Cardiac muscle cell (in vitro differentiated cells and primary cell): Measurements from ENCODE around the gene CDHR1. TPM values are rescaled to one million over a fixed set of nuclear protein-coding genes. Genes with fewer than 3 reads are reported as not detected.
"Not testable (repeated sequence)": the region's sequence is repeated elsewhere in the genome, so short reads cannot be mapped to it uniquely, and the experiment has no call there.

ENCODE experiments used
- DNase-seq, 2 donors: peaks; one replicate each; pipeline versions ENCODE4 v3.0.0 to v3.0.0-alpha.2; 2010 to 2017; ENCODE audit warnings: low read depth in 1 of 2, low spot score in 1 of 2
- H3K27ac ChIP-seq: fragments of 200-600 bp; sonication (generic); 2 replicates; pipeline ENCODE4 v1.5.1; 2016
- H3K27me3 ChIP-seq: fragments of 200-600 bp; sonication (generic); 2 replicates; pipeline ENCODE4 v1.6.0; 2016; ENCODE audit warnings: control low read depth
- H3K36me3 ChIP-seq: fragments of 200-600 bp; sonication (generic); 2 replicates; pipeline ENCODE4 v1.5.1; 2016; ENCODE audit warnings: control low read depth
- H3K4me1 ChIP-seq: fragments of 200-600 bp; sonication (generic); 2 replicates; pipeline ENCODE4 v1.8.1; 2017; ENCODE audit warnings: low read depth, mild to moderate bottlenecking, mixed run types
- H3K4me3 ChIP-seq: fragments of 200-600 bp; sonication (generic); 2 replicates; pipeline ENCODE4 v1.5.1; 2016; ENCODE audit warnings: mild to moderate bottlenecking
- H3K9me3 ChIP-seq: fragments of 200-600 bp; sonication (generic); 2 replicates; pipeline ENCODE4 v1.5.1; 2017; ENCODE audit warnings: low read depth, mild to moderate bottlenecking, control low read depth
- polyA plus RNA-seq: library from polyadenylated mRNA; unstranded; fragments of >200 nt; fragmentation: Nextera tagmentation; extraction: Ambion mirVana; gene quantifications from 2 replicates; pipeline ENCODE4 v1.2.1, GENCODE V29; 2016
- total RNA-seq: library from RNA; depleted of rRNA; stranded (reverse); fragments of >200 nt; gene quantifications from 2 replicates; pipeline ENCODE4 v1.2.3, GENCODE V29; 2016
- TF ChIP-seq, protein P1 (sequence below): IDR thresholded peaks from 2 replicates; pipeline ENCODE4 v1.5.1; 2012; ENCODE audit warnings: low read depth, mild to moderate bottlenecking, low read length

The CDHR1 gene
- total RNA-seq (0.12 and 0.18 TPM in 2 replicates), polyA plus RNA-seq (0.59 and 0.72 TPM in 2 replicates)

GRCh38 chr10:84194424-84195043 lies at the start of gene CDHR1:
TSS of gene CDHR1 (plus strand) at chr10:84194537. CDS start at chr10:84194761, 224 bp downstream.
- no peak within 1 kb of the TSS for H3K27ac ChIP-seq
- TF ChIP-seq, protein P1, sequence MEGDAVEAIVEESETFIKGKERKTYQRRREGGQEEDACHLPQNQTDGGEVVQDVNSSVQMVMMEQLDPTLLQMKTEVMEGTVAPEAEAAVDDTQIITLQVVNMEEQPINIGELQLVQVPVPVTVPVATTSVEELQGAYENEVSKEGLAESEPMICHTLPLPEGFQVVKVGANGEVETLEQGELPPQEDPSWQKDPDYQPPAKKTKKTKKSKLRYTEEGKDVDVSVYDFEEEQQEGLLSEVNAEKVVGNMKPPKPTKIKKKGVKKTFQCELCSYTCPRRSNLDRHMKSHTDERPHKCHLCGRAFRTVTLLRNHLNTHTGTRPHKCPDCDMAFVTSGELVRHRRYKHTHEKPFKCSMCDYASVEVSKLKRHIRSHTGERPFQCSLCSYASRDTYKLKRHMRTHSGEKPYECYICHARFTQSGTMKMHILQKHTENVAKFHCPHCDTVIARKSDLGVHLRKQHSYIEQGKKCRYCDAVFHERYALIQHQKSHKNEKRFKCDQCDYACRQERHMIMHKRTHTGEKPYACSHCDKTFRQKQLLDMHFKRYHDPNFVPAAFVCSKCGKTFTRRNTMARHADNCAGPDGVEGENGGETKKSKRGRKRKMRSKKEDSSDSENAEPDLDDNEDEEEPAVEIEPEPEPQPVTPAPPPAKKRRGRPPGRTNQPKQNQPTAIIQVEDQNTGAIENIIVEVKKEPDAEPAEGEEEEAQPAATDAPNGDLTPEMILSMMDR, result no peak
- no peaks in the 10 kb centered on the region for H3K4me1 ChIP-seq
- H3K27me3 ChIP-seq, result peaks cover 89% of the 10 kb centered on the region
- peak within 1 kb of the TSS; percentile 43 for H3K4me3 ChIP-seq
- H3K36me3 ChIP-seq, result no peaks in the 10 kb centered on the region
- no peaks in the 10 kb centered on the region for H3K9me3 ChIP-seq
- peak; percentile 9 to 57 for DNase-seq

GRCh38 chr10:84147347-84147746 lies 47.0 kb upstream of the CDHR1 start:
- H3K27ac ChIP-seq, result no peak overlapping the region
- H3K9me3 ChIP-seq, result no peaks in the 10 kb centered on the region
- no peak overlapping the region for H3K4me3 ChIP-seq
- H3K36me3 ChIP-seq, result peaks cover 79% of the 10 kb centered on the region
- H3K4me1 ChIP-seq, result no peaks in the 10 kb centered on the region
- TF ChIP-seq, protein P1, result no peak
- no peaks in the 10 kb centered on the region for H3K27me3 ChIP-seq
- no peak for DNase-seq

- TF ChIP-seq, protein P1, result peak; percentile 73
- H3K36me3 ChIP-seq, result peaks cover 79% of the 10 kb centered on the region
- DNase-seq, result peak; percentile 54 to 62
- H3K4me1 ChIP-seq, H3K27me3 ChIP-seq, H3K4me3 ChIP-seq, H3K9me3 ChIP-seq, H3K27ac ChIP-seq: not testable (repeated sequence)
These were observed 46.2 kb upstream of the CDHR1 start for GRCh38 chr10:84148006-84148597.

DNA sequence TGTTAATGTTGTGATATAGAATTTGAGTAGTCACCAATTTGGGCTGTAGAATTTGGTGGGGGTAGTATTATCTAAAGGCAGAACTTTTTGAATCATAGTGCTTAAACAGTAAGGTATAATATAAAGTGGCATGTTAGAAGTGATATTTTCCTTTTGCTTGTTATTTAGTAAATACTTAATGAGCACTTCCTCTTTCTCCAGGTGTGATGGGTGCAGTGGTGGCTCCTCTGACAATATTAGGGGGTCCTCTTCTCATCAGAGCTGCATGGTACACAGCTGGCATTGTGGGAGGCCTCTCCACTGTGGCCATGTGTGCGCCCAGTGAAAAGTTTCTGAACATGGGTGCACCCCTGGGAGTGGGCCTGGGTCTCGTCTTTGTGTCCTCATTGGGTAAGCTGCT lies 44.5 kb upstream of the CDHR1 start:
- Histone ChIP-seq H3K9me3 (no peaks in the 10 kb centered on the region), H3K4me1 (no peaks in the 10 kb centered on the region), H3K27me3 (no peaks in the 10 kb centered on the region), H3K36me3 (peaks cover 71% of the 10 kb centered on the region), H3K4me3 (no peak overlapping the region), H3K27ac (no peak overlapping the region)
- no peak for DNase-seq
- TF ChIP-seq, protein P1, result no peak

- DNase-seq, result no peak
- Histone ChIP-seq H3K9me3 (no peaks in the 10 kb centered on the region), H3K4me3 (no peak overlapping the region), H3K27ac (no peak overlapping the region), H3K27me3 (no peaks in the 10 kb centered on the region), H3K36me3 (peaks cover 60% of the 10 kb centered on the region), H3K4me1 (no peaks in the 10 kb centered on the region)
- TF ChIP-seq, protein P1, result no peak
These were observed 41.6 kb upstream of the CDHR1 start for GRCh38 chr10:84152769-84153168.
